ENCODE measurements around the gene HSPG2. TPM values are rescaled to one million over a fixed set of nuclear protein-coding genes. Genes with fewer than 3 reads are reported as not detected.

HSPG2 gene
- total and polyA plus RNA-seq, 8 donors, result 50.4 to 164 (median 63.9) TPM

DNA sequence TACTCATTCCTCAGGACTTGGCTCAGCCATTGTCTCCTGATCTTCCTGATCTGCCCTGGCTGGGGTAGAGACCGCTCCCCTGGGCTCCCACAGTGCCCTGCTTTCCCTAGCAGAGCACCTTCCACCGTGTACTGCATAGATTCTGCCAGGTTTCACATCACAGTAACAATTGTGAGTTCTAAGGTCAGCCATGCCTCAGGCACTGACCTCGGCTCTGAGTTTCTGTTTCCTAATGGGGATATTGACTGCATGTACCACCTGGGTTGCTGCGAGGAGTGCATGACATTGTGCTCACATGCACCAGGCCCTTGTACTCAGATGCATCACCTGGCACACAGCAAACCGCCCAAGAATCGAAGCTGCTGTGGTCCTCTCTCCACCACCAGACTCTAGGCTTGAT, 46.0 kb downstream of the HSPG2 start:
- FAIRE-seq, result no peak
- Histone ChIP-seq H3K36me3 (peaks cover 0 to 10% (median 0%) of the 10 kb centered on the region in 3 donors), H3K4me3 (no peak overlapping the region), H3K9me3 (no peaks in the 10 kb centered on the region), H3K4me1 (no peaks in the 10 kb centered on the region), H3K27ac (no peak overlapping the region), H3K27me3 (no peaks in the 10 kb centered on the region)
- no peak for ATAC-seq
- TF ChIP-seq, protein P1, sequence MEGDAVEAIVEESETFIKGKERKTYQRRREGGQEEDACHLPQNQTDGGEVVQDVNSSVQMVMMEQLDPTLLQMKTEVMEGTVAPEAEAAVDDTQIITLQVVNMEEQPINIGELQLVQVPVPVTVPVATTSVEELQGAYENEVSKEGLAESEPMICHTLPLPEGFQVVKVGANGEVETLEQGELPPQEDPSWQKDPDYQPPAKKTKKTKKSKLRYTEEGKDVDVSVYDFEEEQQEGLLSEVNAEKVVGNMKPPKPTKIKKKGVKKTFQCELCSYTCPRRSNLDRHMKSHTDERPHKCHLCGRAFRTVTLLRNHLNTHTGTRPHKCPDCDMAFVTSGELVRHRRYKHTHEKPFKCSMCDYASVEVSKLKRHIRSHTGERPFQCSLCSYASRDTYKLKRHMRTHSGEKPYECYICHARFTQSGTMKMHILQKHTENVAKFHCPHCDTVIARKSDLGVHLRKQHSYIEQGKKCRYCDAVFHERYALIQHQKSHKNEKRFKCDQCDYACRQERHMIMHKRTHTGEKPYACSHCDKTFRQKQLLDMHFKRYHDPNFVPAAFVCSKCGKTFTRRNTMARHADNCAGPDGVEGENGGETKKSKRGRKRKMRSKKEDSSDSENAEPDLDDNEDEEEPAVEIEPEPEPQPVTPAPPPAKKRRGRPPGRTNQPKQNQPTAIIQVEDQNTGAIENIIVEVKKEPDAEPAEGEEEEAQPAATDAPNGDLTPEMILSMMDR (IDR thresholded peaks at IDR 0.05), result no peak
- no peak for DNase-seq
- WGBS, 2 donors, result 87 to 93% methylated on average over 6 of the region's 6 CpGs
- intact Hi-C loops (cut with DNase I), result no loop called here

DNA sequence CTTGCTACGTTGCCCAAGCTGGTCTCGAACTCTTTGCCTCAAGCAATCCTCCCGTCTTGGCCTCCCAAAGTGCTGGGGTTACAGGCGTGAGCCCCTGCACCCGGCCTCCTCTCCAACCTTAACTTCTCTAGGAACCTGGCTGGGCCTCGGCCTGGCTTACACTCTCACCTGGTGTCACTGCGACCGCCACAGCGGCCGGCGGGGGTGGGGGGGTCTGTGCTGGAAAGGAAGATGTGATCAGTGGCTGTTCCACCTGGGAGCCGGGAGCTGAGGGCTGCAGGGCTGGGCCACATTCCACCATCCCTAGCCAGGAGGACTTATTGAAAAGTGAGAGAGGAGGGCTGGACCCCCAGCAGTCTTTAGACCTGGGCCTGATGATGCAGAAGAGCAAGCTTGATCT, 48.6 kb downstream of the HSPG2 start:
- H3K4me3 ChIP-seq, result no peak overlapping the region

DNA sequence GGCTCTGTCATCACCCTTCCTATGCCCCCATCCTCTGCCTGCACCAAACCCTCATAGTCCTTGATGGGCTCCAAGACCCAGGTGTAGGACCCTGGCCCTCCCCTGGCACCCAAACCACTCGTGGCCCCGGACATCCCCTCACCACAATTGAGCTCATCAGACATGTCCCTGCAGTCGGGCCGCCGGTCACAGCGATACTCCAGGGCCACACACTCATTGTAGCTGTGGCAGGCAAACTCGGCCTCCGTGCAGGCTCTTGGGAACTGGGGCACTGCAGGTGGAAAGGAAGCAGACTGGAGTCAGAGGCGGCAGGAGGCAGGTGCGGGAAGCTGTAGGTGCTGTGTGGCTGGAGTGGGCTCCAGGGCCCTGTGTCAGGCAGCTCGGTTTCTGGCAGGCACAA, 49.3 kb downstream of the HSPG2 start:
- Histone ChIP-seq H3K9me3 (no peaks in the 10 kb centered on the region), H3K27me3 (no peaks in the 10 kb centered on the region), H3K4me1 (no peaks in the 10 kb centered on the region), H3K27ac (no peak overlapping the region), H3K4me3 (no peak overlapping the region), H3K36me3 (peaks cover 0 to 5% (median 0%) of the 10 kb centered on the region in 3 donors)
- ATAC-seq (no peak), FAIRE-seq (no peak), DNase-seq (no peak)
- intact Hi-C loops (cut with DNase I), result no loop called here
- 89 to 91% methylated on average over 11 of the region's 11 CpGs for WGBS, 2 donors
- TF ChIP-seq, protein P1 (IDR thresholded peaks at IDR 0.05), result no peak

More for the DNA sequence above, 48.6 kb downstream of the HSPG2 start:
- no peak for FAIRE-seq
- intact Hi-C loops (cut with DNase I), result no loop called here
- H3K27ac ChIP-seq, result no peak overlapping the region
- H3K27me3 ChIP-seq, result no peaks in the 10 kb centered on the region
- H3K4me1 ChIP-seq, result no peaks in the 10 kb centered on the region
- TF ChIP-seq, protein P1 (IDR thresholded peaks at IDR 0.05), result no peak
- DNase-seq, result peak in 1 of 6 donors; percentile 61
- H3K9me3 ChIP-seq, result no peaks in the 10 kb centered on the region
- no peak for ATAC-seq
- WGBS, 2 donors, result 94 to 96% methylated on average over 12 of the region's 12 CpGs
- peaks cover 0 to 5% (median 0%) of the 10 kb centered on the region in 3 donors for H3K36me3 ChIP-seq

DNA sequence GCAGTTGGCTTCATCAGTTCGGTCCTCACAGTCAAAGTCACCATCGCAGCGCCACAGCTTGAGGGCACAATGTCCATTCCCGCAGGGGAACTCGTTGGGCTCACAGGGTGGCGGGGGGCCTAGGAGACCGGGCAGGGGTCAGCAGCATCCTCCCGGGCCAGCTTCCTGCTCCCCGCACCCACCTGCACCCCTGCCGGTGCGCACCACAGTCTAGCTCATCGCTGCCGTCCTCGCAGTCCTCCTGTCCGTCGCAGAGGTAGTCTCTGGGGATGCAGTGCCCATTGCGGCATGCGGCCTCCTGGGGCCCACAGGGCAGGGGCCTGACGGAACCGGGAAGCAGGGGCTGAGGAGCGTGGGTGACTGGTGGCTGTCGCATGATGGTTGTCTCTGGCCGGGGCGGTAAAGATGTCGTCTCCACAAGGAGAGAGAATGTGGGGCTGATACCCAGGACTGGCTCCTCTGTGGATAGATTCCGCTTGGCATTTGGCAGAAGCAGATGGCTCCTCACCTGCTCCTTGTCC, 49.8 kb downstream of the HSPG2 start:
- H3K9me3 ChIP-seq, result no peaks in the 10 kb centered on the region
- TF ChIP-seq, protein P1 (IDR thresholded peaks at IDR 0.05), result no peak
- H3K4me1 ChIP-seq, result no peaks in the 10 kb centered on the region
- peaks cover 0 to 5% (median 0%) of the 10 kb centered on the region in 3 donors for H3K36me3 ChIP-seq
- H3K27me3 ChIP-seq, result no peaks in the 10 kb centered on the region
- no peak for ATAC-seq
- no peak overlapping the region for H3K27ac ChIP-seq
- intact Hi-C loops (cut with DNase I), result no loop called here
- no peak for FAIRE-seq
- 91 to 94% methylated on average over 25 to 26 of the region's 26 CpGs for WGBS, 2 donors
- no peak for DNase-seq
- no peak overlapping the region for H3K4me3 ChIP-seq

DNA sequence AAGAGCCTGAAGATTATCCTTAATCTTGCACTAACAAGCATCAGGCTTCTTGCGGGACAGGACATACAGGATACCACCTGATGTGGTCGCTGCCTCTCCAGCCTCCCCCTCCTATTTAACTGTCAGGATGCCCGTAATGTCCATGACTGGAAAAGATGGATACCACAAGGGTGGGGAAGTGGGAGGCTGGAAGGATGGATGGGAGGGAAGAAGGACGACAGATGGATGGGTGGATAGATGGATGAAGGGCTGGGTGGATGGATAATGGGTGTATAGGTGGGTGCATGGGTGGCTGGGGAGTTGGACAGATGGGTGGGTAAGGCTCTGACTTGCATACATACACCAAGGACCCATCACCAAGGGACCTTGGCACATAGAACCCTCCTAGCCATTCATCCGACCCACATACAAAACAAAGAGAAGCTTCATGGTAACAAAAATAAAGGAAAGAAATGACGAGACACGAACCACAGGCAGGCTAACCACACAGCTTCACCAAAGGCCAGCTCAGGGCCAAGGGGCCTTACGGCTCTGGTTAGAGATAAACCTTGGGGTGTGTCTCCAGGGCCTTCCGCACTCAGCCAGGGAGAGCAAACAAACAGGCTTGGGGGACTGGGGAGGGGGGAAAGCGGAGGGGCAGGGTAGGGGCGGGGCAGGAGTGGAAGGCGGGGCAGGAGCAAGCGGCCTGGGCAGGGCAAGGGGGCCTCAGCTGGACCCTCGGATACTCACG, 50.5 kb downstream of the HSPG2 start:
- no peak for FAIRE-seq
- TF ChIP-seq, protein P1 (IDR thresholded peaks at IDR 0.05), result no peak
- H3K9me3 ChIP-seq, result no peaks in the 10 kb centered on the region
- peak in 1 of 4 donors; percentile 35 for ATAC-seq
- no peaks in the 10 kb centered on the region for H3K4me1 ChIP-seq
- H3K4me3 ChIP-seq, result no peak overlapping the region
- intact Hi-C loops (cut with DNase I), result no loop called here
- H3K27ac ChIP-seq, result no peak overlapping the region
- WGBS, 2 donors, result 88 to 90% methylated on average over 14 to 15 of the region's 15 CpGs
- DNase-seq, result no peak
- H3K36me3 ChIP-seq, result peaks cover 0 to 5% (median 0%) of the 10 kb centered on the region in 3 donors
- no peaks in the 10 kb centered on the region for H3K27me3 ChIP-seq

Measured in pancreas (tissue), 10 donors.